NCI-H2196 (cell line): ENCODE data around the gene MRPS22.
A peak's percentile ranks its signal among the peaks of the same experiment; 100 is the strongest.
"Not testable (repeated sequence)": the region's sequence is repeated elsewhere in the genome, so short reads cannot be mapped to it uniquely, and the experiment has no call there.

ENCODE experiments used
- DNase-seq: peaks from one replicate; lab custom pipeline; 2025; ENCODE audit not compliant: unreplicated experiment; lab: John Stamatoyannopoulos, UW

Gene MRPS22

GRCh38 chr3:139389552-139390368 is 45.9 kb downstream of the MRPS22 start, which contains the start of gene COPB2:
COPB2 (minus strand) TSS chr3:139389647; CDS start chr3:139389550, 97 bp downstream.
- DNase-seq: peak; percentile 100

GRCh38 chr3:139394116-139394515 is 50.3 kb downstream of the MRPS22 start:
- DNase-seq: no peak

GRCh38 chr3:139396707-139397106 is 52.9 kb downstream of the MRPS22 start:
- DNase-seq: no peak

GRCh38 chr3:139401155-139401554 is 57.3 kb downstream of the MRPS22 start:
- not testable (repeated sequence) for DNase-seq
